ENCODE measurements around the gene GUF1.

- no peak for TF ChIP-seq CTCF (IDR thresholded peaks at IDR 0.05)
- TF ChIP-seq POLR2A (IDR thresholded peaks at IDR 0.05; ENCODE audit: low read depth) = no peak
Observed at GRCh38 chr4:44700427-44700826, 22.2 kb downstream of the GUF1 start.

Measured in esophagus muscularis mucosa (tissue), 3 donors.